RWPE1 (cell line): ENCODE results near the gene ATPAF2.

Experiments
- CTCF ChIA-PET: fragments of 350-600 bp; sonication (Branson Sonifier 250); formaldehyde crosslinking; extraction: SDS; loops from one replicate; lab custom pipeline; 2021; lab: Yijun Ruan, JAX
- POLR2A ChIA-PET: fragments of 400-600 bp; formaldehyde crosslinking; extraction: SDS; loops from one replicate; lab custom pipeline; 2020; ENCODE audit warnings: antibody characterized with exemption; ENCODE audit not compliant: low non-redundant PET; lab: Yijun Ruan, JAX
- DNase-seq: peaks from one replicate; pipeline ENCODE4 v3.0.0; 2012; ENCODE audit warnings: low spot score
- H3K27ac ChIP-seq: fragments of 450-650 bp; 2 replicates; pipeline ENCODE4 v1.5.1; 2017
- CTCF ChIP-seq: fragments of 450-650 bp; conservative IDR thresholded peaks from 2 replicates; pipeline ENCODE4 v1.5.1; 2017; ENCODE audit warnings: low read depth, mild to moderate bottlenecking

ATPAF2 gene

GRCh38 chr17:18038861-18039534 lies at the start of gene ATPAF2, which contains the start of gene GID4:
Gene ATPAF2 (minus strand): TSS chr17:18039168. CDS start chr17:18039013, 155 bp downstream.
Gene GID4 (plus strand): TSS chr17:18039408. CDS start chr17:18039465, 57 bp downstream.
- peak; percentile 98 for DNase-seq
- H3K27ac ChIP-seq: peak within 1 kb of the TSS; percentile 79
- peak; percentile 12; the same call in 1 of the 2 replicates for TF ChIP-seq CTCF
- ChIA-PET POLR2A (no interaction called here), CTCF (interaction anchor here (1.1 kb wide), 1 partner anchor 148 kb away, joined by 3 read pairs; no protein-coding TSS in a partner anchor)

GRCh38 chr17:18087610-18088491 lies 48.9 kb upstream of the ATPAF2 start, which contains the start of gene DRG2:
Gene DRG2 (plus strand): TSS chr17:18087948. CDS start chr17:18088024, 76 bp downstream.
- ChIA-PET CTCF (interaction anchor here (0.6 kb wide), 1 partner anchor 111 kb away, joined by 3 read pairs; no protein-coding TSS in a partner anchor), POLR2A (no interaction called here)
- no peak for TF ChIP-seq CTCF
- peak within 1 kb of the TSS; percentile 74 for H3K27ac ChIP-seq
- peak; percentile 87 for DNase-seq

- H3K27ac ChIP-seq: no peak overlapping the region
- ChIA-PET CTCF (no interaction called here), POLR2A (no interaction called here)
- no peak for DNase-seq
- no peak for TF ChIP-seq CTCF
Observed at GRCh38 chr17:18084256-18084655, 45.3 kb upstream of the ATPAF2 start.

GRCh38 chr17:18079543-18079942 lies 40.6 kb upstream of the ATPAF2 start:
- no peak for DNase-seq
- TF ChIP-seq CTCF: no peak
- CTCF ChIA-PET: interaction anchor here (0.6 kb wide), 2 partner anchors 17 to 19 kb away, joined by 3 to 4 read pairs; no protein-coding TSS in a partner anchor
- POLR2A ChIA-PET: no interaction called here
- no peak overlapping the region for H3K27ac ChIP-seq

GRCh38 chr17:18076936-18077335 lies 38.0 kb upstream of the ATPAF2 start:
- DNase-seq: no peak
- ChIA-PET CTCF (interaction anchor here (0.5 to 0.9 kb wide), 2 partner anchors 8 to 1562 kb away, joined by 3 to 6 read pairs; no protein-coding TSS in a partner anchor), POLR2A (interaction anchor here (0.6 kb wide), 1 partner anchor 22 kb away, joined by 6 read pairs; no protein-coding TSS in a partner anchor)
- no peak overlapping the region for H3K27ac ChIP-seq
- TF ChIP-seq CTCF: no peak
